ENCODE measurements around the gene FAM118A. TPM values are rescaled to one million over a fixed set of nuclear protein-coding genes. Genes with fewer than 3 reads are reported as not detected.
"Not testable (repeated sequence)": the region's sequence is repeated elsewhere in the genome, so short reads cannot be mapped to it uniquely, and the experiment has no call there.

Gene FAM118A
- polyA plus RNA-seq, 4 donors, result 13.4 to 51.3 (median 28.3) TPM

DNA sequence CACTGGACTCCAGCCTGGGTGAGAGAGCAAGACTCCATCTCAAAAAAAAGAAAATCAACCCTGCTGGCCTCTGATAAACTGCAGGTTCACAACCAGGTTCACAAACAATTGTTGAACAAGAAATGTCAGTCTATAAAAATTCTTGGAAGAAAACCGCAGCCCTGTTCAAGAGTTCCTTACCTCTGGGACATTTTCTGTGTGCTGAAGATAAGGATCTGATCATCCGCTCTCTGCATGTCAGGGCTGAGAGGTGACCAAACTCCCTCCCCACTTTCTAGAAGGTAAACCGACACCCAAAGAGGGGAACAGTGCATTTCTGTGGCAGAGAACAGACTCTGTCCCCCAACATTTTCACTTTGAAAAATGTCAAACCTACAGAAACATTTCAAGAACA, 29.1 kb upstream of the FAM118A start:
- no peak for DNase-seq (ENCODE audit: low read depth in 4 of 4, low spot score in 2 of 4)

DNA sequence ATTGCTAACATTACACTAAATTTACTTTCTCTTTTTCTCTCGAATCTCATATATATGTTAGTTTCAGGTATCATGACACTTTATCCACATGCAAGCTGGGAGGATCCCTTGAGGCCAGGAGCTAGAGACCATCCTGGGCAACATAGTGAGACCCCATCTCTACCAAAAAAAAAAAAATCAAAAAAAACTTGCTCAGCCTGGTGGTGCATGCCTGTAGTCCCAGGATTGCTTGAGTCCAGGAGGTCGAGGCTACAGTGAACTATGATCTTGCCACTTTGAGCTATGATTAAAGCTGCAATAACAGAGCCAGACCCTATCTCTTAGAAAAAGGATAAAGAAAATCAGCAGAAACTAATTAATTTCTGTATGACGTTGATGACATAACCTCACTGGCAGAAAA, 28.7 kb upstream of the FAM118A start:
- no peak for DNase-seq (ENCODE audit: low read depth in 4 of 4, low spot score in 2 of 4)

DNA sequence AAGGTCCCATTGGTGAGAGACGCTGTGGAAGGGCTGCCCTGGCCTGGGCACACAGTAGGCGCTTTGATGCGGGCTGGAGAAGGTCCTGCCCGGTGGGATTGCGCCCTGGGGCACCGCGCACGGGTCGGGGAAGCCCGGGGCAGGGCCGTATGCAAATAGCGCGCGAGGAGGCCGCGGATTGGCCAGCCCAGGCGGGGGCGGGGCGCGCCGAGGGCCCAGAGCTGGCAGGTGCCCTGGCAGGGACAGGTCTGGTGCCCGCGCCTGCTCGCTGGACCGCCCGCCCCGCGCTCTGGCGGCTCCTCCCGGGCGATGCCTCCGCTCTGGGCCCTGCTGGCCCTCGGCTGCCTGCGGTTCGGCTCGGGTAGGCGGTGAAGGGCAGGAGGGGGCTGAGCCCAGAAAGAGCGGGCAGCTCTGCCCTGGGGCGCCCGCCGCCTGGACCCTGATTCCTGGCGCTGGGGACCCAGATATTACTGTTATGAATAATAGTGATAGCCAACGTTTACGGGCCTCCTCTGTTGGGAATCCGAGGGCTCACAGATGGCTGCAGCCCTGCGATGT, 24.9 kb upstream of the FAM118A start, which contains the start of gene UPK3A:
TSS of gene UPK3A (plus strand) at position 245 of the 558 bp plus-strand sequence. CDS start at position 310, 65 bp downstream.
- DNase-seq (ENCODE audit: low read depth in 4 of 4, low spot score in 2 of 4), result no peak

DNA sequence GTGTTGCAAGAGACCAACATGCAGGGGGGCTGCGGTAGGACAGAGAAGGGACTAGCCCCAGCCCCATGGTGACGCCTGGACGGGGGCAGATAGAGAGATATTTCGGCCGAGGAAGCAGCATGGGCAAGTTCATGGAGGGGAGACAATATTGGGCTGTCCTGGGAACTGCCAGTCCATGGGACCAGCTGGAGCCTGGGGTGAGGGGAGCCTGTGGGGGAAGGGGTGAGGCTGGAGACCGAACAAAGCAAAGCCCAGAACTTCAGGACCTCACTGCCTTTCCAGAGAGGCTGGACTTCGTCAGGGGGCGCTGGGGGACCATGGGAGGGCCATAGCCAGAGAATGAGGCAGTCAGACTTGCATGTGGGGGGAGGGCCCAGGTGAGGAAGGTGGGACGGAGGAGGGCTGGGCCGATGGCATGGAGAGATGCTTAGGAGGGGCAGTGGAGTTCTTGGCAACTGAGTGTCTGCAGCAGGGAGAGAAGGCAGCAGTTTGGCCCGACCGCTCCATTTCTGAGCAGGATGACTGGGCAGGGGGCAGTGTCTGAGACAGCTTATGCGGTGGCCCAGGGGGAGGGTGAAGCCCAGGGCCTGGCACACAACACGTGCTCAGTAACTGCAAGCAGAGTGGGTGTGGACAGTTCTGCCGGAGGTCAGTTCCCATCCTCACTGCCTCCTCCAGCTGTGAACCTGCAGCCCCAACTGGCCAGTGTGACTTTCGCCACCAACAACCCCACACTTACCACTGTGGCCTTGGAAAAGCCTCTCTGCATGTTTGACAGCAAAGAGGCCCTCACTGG, 24.3 kb upstream of the FAM118A start:
- DNase-seq (ENCODE audit: low read depth in 4 of 4, low spot score in 2 of 4), result no peak

DNA sequence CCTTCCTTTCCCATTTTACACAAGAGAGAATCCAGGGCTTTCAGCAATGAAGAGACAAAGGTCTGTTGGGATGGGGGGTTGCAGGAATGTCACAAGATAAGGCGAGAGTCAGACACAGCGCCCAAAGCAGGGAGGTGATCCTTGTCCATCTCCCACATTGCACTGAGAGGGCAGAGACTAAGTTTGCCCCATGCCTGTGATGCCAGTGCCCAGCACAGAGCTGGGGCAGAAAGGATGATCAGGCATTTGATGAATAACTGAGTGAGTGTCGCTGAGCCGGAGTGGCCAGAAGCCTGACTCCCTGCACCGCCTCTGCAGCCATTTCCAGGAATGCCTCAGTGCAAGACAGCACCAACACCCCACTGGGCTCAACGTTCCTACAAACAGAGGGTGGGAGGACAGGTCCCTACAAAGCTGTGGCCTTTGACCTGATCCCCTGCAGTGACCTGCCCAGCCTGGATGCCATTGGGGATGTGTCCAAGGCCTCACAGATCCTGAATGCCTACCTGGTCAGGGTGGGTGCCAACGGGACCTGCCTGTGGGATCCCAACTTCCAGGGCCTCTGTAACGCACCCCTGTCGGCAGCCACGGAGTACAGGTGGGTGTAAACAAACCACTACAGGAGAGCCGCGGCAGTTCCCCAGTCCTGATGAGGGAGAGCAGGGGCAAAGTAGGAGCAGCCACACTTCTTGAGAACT, 22.7 kb upstream of the FAM118A start:
- DNase-seq (ENCODE audit: low read depth in 4 of 4, low spot score in 2 of 4), result no peak

DNA sequence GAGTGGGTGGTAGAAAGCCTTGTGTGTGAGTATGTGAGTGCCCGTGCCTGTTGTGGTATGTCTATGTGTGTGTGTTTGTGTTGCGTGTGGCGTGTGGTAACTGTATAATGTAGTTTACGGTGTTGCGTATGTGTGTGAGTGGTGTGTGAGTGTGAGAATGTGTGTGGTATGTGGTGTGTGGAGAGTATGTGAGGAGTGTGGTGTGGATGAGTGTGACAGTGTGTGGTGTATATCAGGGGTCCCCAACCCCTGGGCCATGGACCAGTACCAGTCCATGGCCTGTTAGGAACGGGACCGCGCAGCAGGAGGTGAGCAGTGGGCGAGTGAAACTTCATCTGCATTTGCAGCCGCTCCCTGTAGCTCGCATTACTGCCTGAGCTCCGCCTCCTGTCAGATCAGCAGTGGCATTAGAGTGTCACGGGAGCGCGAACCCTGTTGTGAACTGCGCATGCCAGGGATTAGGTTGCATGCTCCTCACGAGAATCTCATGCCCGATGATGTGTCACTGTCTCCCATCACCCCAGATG, 19.3 kb upstream of the FAM118A start:
- DNase-seq (ENCODE audit: low read depth in 4 of 4, low spot score in 2 of 4), result no peak

DNA sequence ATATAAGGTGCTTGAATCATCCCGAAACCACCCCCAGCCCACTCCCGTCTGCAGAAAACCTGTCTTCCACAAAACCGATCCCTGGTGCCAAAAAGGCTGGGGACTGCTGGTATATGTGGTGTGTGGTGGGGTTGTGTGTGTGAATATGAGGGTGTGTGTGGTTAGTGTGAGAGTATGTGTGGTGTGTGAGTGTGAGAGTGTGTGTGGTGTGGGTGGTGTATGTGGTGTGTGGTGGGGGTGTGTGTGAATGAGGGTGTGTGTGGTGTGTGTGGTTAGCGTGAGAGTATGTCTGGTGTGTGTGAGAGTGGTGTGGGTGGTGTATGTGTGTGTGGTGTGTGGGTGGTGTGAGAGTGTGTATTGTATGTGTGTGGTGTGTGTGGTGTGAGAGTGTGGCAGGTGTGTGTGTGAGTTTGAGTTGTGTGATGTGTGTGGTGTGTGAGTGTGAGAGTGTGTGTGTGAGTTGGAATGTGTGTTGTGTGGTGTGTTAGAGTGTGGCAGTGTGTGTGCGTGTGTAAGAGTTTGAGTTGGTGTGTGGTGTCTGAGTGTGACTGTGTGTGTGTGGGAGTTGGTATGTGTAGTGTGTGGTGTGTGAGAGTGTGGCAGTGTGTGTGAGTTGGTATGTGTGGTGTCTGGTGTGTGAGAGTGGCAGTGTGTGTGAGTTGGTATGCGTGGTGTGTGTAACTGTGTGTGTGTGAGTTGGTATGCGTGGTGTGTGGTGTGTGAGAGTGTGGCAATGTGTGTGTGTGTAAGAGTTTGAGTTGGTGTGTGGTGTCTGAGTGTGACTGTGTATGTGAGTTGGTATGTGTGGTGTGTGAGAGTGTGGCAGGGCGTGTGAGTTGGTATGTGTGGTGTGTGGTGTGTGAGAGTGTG, 18.4 kb upstream of the FAM118A start:
- no peak for DNase-seq (ENCODE audit: low read depth in 4 of 4, low spot score in 2 of 4)

DNA sequence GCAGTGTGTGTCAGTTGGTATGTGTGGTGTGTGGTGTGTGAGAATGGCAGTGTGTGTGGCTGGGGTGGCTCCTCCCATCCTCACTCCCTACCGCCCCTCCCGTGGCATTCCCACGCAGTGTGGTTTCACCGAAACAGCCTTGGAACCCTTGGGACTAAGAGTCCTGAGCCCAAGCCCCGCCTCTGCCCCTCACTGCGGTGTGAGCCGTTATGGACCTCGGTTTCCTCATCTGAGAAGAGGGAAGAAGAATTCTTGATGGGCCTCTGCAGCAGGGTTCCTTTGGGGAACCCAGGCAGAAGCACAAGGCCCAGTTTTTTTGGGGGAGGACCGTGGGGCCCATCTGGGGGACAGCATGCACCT, 17.8 kb upstream of the FAM118A start:
- DNase-seq (ENCODE audit: low read depth in 4 of 4, low spot score in 2 of 4), result no peak

DNA sequence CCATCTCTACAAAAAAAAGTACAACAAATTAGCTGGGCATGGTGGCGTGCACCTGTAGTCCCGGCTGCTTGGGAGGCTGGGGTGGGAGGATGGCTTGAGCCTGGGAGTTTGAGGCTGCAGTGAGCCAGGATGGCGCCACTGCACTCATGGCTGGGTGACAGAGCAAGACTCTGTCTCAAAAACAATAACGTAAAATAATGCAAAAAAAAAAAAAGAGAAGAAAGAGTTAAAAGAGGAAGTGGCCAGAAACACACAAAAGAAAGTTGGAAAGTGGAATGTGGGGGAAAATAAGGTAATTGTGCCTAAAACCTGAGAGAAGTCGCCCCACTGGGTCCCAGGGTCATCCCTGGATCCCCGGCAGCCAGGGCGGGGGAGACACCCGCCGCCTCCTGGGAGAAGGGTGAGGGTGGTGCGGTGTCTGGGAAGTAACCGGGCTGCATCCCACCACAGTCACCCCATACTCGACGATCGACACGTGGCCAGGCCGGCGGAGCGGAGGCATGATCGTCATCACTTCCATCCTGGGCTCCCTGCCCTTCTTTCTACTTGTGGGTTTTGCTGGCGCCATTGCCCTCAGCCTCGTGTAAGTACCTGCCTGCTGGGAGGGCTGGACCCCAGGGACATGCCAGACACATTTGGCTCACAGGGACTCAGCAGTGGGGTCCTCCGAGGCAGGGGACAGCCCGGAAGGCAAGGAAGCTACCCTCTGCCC, 16.8 kb upstream of the FAM118A start:
- no peak for DNase-seq (ENCODE audit: low read depth in 4 of 4, low spot score in 2 of 4)

DNA sequence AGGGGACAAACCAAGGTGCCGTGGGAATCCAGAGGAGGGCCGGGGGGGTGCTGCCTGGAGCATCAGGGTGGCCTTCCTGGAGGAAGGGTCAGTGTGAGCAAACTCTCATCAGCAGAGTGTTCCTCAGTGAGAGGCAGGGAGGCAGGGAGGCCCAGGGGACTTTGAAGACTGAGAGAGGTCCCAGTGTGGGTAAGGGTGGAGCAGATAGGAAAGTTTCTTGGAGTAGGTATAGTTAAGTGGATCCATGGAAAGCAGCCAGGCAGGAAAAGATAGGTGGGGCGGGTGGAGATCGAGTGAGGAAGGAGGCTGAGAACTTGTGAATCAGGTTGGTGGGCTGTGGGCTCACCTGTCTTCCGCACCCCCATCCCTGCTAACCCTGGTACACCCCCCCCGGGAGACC, 15.7 kb upstream of the FAM118A start:
- no peak for DNase-seq (ENCODE audit: low read depth in 4 of 4, low spot score in 2 of 4)

DNA sequence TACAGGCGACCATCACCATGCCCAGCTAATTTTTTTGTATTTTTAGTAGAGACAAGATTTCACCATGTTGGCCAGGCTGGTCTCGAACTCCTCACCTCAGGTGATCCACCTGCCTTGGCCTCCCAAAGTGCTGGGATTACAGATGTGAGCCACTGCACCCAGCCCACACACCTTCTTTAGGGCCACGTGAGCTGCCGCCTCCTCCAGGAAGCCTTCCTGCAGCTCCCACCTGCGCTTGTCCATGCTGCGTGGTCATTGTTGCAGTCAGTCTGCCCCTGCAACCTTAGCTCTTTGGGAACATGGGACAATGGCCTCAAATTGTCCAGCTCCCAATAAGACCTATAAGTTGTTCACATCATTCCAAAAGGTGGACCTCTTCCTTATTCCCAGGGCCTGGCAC, 14.7 kb upstream of the FAM118A start:
- not testable (repeated sequence) for DNase-seq (ENCODE audit: low read depth in 4 of 4, low spot score in 2 of 4)

DNA sequence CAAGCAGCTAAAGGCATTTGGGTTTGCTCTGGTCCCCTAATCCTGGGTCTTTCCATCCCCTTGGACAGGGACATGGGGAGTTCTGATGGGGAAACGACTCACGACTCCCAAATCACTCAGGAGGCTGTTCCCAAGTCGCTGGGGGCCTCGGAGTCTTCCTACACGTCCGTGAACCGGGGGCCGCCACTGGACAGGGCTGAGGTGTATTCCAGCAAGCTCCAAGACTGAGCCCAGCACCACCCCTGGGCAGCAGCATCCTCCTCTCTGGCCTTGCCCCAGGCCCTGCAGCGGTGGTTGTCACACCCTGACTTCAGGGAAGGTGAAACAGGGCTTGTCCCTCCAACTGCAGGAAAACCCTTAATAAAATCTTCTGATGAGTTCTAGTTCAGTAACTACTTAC, 14.2 kb upstream of the FAM118A start:
- DNase-seq (ENCODE audit: low read depth in 4 of 4, low spot score in 2 of 4), result no peak

DNA sequence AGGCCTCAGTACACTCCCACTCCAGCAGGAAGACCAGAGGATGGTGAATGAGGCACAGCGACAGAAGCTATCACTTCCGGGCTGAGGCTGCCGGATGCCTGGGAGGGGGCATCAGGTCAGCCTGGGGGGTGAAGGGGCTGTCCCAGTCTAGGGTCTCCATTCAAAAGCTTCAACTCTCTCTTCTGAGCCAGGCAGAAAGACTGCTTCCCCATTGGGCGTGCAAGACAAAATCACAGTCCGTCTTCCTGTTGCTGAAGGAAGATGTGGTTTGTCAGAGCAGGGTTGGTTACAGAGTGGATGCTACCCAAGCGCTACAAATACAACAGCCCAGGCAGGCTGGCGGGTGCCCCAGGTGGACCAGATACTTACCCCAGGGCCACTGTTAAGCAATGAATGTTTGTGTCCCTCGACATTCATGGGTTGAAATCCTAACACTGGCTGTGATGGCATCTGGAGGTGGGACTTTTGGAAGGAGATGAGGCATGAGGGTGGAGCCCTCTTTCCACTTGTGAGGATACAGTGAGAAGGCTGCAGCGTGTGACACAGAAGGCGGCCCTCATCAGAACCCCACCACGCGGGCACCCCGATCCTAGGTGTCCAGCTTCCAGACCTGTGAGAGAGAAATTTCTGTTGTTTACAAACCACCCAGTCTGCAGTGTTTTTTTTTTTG, 13.0 kb upstream of the FAM118A start:
- DNase-seq (ENCODE audit: low read depth in 4 of 4, low spot score in 2 of 4), result no peak

DNA sequence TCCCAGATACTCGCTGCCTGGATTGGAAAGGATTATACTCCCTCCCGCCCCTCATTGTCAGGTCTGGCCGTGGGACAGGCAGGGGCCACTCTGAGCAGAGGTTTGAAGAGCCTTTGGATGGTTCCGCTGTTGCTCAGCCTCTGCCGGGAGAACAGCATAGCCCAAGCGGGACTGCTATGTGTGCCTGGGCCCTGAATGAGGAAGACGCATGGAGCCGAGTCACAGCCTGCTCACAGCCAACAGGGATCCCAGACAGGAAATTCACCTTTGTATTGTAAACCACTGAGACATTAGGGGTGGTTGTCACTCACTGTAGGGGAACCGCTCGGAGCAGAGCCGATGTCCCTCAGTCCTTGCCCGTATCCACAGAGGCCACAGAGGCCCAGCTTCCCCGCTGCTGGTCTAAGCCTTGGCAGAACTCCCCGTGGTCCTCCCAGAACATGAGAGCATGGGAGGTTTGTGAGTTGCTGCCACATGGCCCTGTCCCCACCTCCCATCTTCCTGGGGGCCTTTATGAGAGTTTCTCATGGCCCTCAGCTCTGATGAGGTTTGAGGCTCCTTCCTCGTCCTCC, 10.7 kb upstream of the FAM118A start:
- no peak for DNase-seq (ENCODE audit: low read depth in 4 of 4, low spot score in 2 of 4)

DNA sequence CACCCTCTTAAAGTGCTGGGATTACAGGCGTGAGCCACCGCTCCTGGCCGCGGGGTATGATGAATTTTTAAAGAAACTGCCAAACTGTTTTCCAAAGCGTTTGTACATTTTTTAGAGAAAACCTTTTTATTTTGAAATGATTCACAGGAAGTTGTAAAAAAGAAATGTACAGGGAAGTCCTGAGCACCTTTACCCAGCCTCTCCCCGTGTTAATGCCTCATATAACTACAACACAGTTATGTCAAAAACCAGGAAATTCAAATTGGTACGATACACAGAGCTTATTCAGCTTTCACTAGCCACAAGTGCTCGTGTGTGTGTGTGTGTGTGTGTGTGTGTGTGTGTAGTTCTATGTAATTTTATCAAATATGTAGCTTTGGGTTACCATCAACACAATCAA, 7.0 kb upstream of the FAM118A start:
- DNase-seq (ENCODE audit: low read depth in 4 of 4, low spot score in 2 of 4), result no peak

DNA sequence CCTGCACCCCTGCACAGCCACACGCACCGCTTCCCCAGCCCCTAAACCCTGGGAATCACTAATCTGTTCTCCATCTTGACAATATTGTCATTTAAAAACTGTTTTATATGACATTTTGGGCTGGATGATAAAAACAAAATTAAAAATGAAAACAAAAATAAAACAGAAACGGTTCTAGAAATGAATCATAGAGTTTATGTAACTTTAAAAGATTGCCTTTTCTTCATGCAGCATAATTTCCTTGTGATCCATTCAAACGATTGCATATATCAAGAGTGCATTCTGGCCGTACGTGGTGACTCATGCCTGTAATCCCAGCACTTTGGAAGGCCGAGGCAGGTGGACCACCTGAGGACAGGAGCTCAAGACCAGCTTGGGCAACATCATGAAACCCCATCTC, 6.6 kb upstream of the FAM118A start:
- DNase-seq (ENCODE audit: low read depth in 4 of 4, low spot score in 2 of 4), result no peak

DNA sequence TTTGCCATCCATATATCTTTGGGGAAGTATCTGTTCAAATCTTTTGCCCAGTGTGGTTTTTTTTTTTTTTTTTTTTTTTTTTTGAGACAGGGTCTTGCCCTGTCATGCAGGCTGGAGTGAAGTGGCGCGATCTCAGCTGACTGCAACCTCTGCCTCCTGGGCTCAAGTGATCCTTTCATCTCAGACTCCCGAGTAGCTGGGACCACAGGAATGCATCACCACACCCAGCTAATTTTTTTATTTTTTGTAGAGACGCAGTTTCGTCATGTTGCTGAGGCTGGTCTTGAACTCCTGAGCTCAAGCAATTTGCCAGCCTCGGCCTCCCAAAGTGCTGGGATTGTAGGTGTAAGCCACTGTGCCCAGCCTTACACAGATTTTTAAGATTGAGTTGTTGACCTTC, 4.8 kb upstream of the FAM118A start:
- DNase-seq (ENCODE audit: low read depth in 4 of 4, low spot score in 2 of 4), result no peak

DNA sequence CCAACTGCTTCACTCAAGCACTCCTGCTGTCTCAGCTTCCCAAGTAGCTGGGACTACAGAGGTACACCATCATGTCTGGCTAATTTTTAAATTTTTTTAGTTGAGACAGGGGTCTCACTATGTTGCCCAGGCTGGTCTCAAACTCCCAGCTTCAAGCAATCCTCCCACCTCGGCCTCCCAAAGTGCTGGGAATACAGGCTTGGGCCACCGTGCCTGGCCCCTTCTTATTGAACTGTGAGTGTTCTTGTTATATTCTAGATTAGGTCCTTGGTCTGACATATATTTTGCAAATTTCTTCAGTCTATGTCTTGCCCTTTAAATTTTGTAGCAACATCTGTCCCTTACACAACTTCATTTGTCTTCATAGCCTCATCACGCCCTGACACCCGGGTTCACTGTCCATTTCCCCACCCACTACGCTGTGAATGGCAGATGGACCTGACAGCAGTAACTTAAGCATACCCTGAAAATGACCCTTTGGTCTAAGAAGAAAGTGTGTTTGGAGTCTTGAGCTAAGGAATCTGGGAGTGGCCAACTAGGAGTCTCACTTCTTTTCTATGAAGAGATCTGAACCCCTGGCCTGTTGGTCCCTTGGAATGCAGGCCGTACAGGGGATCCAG, 4.2 kb upstream of the FAM118A start:
- no peak for DNase-seq (ENCODE audit: low read depth in 4 of 4, low spot score in 2 of 4)

DNA sequence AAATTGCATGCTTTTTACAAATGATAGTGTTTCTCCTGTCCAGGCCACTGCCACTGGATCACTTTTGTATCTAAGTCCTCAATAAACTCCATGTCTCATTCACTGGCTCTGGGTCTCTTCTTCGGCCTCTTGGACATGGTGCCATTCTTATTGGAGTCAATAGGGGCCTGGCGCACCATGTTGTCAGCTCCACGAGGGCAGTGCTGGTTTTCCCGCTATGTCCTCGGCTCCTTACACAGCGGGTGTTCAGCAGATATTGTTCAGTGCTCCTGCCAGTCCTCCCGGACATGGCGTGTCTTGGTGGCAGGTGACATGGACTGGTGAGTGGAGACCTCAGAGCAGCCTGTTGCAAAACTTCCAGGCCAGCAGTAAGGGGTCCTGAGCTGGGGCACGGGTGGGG, 3.6 kb upstream of the FAM118A start:
- DNase-seq (ENCODE audit: low read depth in 4 of 4, low spot score in 2 of 4), result no peak
